Uterus (tissue), 2 donors: ENCODE data around the gene GPR33.

Experiments used
- POLR2A ChIP-seq, 2 donors: fragments of 450-650 bp; IDR thresholded peaks; one replicate each; pipeline ENCODE4 v1.6.1; 2016; ENCODE audit warnings: antibody characterized with exemption in 2 of 2, mild to moderate bottlenecking in 1 of 2, moderate library complexity in 1 of 2
- TF ChIP-seq, protein P1 (sequence below), 4 experiments: fragments of 200-600 bp in 2 of 4; fragments of 450-650 bp in 2 of 4; sonication (generic) in 2 of 4; IDR thresholded peaks; one replicate each; pipeline ENCODE4 v1.5.1; 2016 to 2019; ENCODE audit warnings: antibody characterized with exemption in 4 of 4, mild to moderate bottlenecking in 2 of 4, moderate library complexity in 1 of 4

DNA sequence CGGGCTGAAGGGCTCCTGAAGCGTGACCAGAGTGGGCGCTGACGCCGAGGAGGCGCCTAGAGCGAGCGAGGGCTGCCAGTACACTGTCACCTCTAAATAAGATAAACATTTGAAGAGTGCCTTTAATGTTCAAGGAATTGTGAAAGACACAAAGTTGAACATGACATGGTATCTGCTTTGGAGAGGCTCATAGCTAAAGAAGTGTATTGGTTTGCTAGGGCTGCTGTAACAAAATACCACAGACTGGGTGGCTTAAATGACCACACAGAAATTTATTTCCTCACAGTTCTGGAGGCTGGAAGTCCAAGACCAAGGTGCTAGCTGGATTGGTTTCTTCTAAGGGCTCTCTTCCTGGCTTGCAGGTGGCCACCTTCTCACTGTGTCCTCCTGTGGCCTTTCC, 39.7 kb upstream of the GPR33 start:
- TF ChIP-seq, protein P1, sequence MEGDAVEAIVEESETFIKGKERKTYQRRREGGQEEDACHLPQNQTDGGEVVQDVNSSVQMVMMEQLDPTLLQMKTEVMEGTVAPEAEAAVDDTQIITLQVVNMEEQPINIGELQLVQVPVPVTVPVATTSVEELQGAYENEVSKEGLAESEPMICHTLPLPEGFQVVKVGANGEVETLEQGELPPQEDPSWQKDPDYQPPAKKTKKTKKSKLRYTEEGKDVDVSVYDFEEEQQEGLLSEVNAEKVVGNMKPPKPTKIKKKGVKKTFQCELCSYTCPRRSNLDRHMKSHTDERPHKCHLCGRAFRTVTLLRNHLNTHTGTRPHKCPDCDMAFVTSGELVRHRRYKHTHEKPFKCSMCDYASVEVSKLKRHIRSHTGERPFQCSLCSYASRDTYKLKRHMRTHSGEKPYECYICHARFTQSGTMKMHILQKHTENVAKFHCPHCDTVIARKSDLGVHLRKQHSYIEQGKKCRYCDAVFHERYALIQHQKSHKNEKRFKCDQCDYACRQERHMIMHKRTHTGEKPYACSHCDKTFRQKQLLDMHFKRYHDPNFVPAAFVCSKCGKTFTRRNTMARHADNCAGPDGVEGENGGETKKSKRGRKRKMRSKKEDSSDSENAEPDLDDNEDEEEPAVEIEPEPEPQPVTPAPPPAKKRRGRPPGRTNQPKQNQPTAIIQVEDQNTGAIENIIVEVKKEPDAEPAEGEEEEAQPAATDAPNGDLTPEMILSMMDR (IDR thresholded peaks at IDR 0.05) = no peak
- TF ChIP-seq POLR2A (IDR thresholded peaks at IDR 0.05) = no peak
